ENCODE measurements around the gene NREP.

The NREP gene

GRCh38 chr5:111756581-111757354 is at the start of gene NREP:
NREP (minus strand) TSS chr5:111757194; CDS start chr5:111755772, 1,422 bp downstream.
- peak; percentile 72 for DNase-seq

GRCh38 chr5:111806753-111807152 is 49.8 kb upstream of the NREP start:
- DNase-seq, result no peak

- DNase-seq, result no peak
Observed at GRCh38 chr5:111806156-111806555, 49.2 kb upstream of the NREP start.

GRCh38 chr5:111805071-111805470 is 48.1 kb upstream of the NREP start:
- no peak for DNase-seq

GRCh38 chr5:111800351-111800750 is 43.4 kb upstream of the NREP start:
- DNase-seq, result no peak

- DNase-seq, result no peak
Observed at GRCh38 chr5:111795142-111795541, 38.1 kb upstream of the NREP start.

GRCh38 chr5:111792471-111793058 is 35.6 kb upstream of the NREP start:
- DNase-seq, result no peak

- DNase-seq, result no peak
Observed at GRCh38 chr5:111790295-111790694, 33.3 kb upstream of the NREP start.

GRCh38 chr5:111787006-111787405 is 30.0 kb upstream of the NREP start:
- no peak for DNase-seq

GRCh38 chr5:111784491-111785181 is 27.6 kb upstream of the NREP start:
- no peak for DNase-seq

- DNase-seq, result no peak
Observed at GRCh38 chr5:111783537-111783936, 26.5 kb upstream of the NREP start.

- DNase-seq, result no peak
Observed at GRCh38 chr5:111782216-111782615, 25.2 kb upstream of the NREP start.

- no peak for DNase-seq
Observed at GRCh38 chr5:111781200-111781599, 24.2 kb upstream of the NREP start.

- peak; percentile 51 for DNase-seq
Observed at GRCh38 chr5:111779922-111780292, 22.9 kb upstream of the NREP start.

- no peak for DNase-seq
Observed at GRCh38 chr5:111779260-111779921, 22.4 kb upstream of the NREP start.

- DNase-seq, result no peak
Observed at GRCh38 chr5:111776913-111777781, 20.2 kb upstream of the NREP start.

- DNase-seq, result no peak
Observed at GRCh38 chr5:111775224-111775623, 18.2 kb upstream of the NREP start.

GRCh38 chr5:111774525-111774924 is 17.5 kb upstream of the NREP start:
- DNase-seq, result peak; percentile 3

- no peak for DNase-seq
Observed at GRCh38 chr5:111772456-111773122, 15.6 kb upstream of the NREP start.

GRCh38 chr5:111769541-111769940 is 12.5 kb upstream of the NREP start:
- DNase-seq, result no peak

- DNase-seq, result no peak
Observed at GRCh38 chr5:111765613-111766571, 8.9 kb upstream of the NREP start.

All from NCI-H1105 treated with DMSO at 0.1 percent for 48 hours (cell line).